ENCODE results near the gene EPHB2.

The EPHB2 gene

DNA sequence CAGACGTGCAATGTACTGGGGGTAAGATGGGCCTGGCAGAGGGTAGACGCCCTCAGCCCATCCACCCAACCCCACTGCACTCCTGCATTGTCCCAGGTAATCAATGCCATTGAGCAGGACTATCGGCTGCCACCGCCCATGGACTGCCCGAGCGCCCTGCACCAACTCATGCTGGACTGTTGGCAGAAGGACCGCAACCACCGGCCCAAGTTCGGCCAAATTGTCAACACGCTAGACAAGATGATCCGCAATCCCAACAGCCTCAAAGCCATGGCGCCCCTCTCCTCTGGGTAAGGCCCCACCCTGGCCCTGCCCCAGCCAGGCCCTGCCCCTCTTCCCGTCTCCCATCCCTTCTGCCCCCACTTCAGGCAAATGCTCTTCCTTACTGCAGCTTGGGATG, 199.6 kb downstream of the EPHB2 start:
- no peaks in the 10 kb centered on the region for H3K9me3 Mint-ChIP-seq
- H3K27ac Mint-ChIP-seq, result no peak overlapping the region
- H3K36me3 Mint-ChIP-seq (ENCODE audit: low read depth), result no peaks in the 10 kb centered on the region
- no peak overlapping the region for H3K4me3 Mint-ChIP-seq
- DNase-seq (no peak), ATAC-seq (no peak)
- no peaks in the 10 kb centered on the region for H3K27me3 Mint-ChIP-seq
- H3K4me1 Mint-ChIP-seq, result no peaks in the 10 kb centered on the region

DNA sequence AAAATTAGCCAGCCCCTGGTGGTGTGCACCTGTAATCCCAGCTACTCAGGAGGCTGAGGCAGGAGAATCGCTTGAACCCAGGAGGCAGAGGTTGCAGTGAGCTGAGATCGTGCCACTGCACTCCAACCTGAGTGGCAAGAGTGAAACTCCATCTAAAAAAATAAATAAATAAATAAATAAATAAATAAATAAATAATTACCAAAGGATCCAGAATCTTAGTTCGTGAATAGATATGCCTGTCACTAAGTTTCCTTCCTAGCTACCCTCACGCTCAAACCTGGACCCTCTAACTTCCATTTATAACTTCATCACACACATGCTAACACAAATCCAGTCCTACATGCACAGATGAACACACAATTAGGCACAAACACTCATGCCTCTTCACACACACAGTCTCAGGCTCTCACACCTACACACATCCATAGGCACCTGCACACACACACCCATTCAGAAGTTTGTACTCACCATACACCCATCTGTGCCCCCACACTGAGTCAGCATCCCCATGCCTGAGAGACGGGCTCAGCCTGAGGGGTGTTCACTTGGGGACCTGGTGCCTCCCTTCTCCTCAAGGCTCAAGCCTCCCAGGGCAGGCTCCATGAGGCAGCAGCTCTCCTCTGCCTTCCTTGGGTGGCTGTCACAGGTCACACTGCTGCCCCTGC, 200.5 kb downstream of the EPHB2 start:
- H3K4me1 Mint-ChIP-seq, result no peaks in the 10 kb centered on the region
- no peak overlapping the region for H3K27ac Mint-ChIP-seq
- no peak for ATAC-seq
- H3K9me3 Mint-ChIP-seq, result no peaks in the 10 kb centered on the region
- H3K4me3 Mint-ChIP-seq, result no peak overlapping the region
- H3K27me3 Mint-ChIP-seq, result peaks cover 4% of the 10 kb centered on the region
- no peak for DNase-seq
- no peaks in the 10 kb centered on the region for H3K36me3 Mint-ChIP-seq (ENCODE audit: low read depth)

DNA sequence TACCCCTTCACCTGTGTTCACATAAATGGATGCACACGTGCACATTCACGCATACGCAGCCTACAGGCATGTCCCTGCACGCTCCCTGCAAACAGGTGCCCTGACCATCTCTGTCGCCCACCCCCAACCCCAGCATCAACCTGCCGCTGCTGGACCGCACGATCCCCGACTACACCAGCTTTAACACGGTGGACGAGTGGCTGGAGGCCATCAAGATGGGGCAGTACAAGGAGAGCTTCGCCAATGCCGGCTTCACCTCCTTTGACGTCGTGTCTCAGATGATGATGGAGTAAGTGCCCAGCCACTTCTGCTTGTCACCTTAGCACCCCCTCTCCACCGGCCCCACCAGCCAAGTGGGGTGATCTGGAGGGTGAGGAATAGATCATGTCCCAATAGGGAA, 201.7 kb downstream of the EPHB2 start:
- DNase-seq, result no peak
- H3K27ac Mint-ChIP-seq, result no peak overlapping the region
- no peaks in the 10 kb centered on the region for H3K9me3 Mint-ChIP-seq
- H3K36me3 Mint-ChIP-seq (ENCODE audit: low read depth), result no peaks in the 10 kb centered on the region
- no peak overlapping the region for H3K4me3 Mint-ChIP-seq
- no peaks in the 10 kb centered on the region for H3K4me1 Mint-ChIP-seq
- peaks cover 4% of the 10 kb centered on the region for H3K27me3 Mint-ChIP-seq
- ATAC-seq, result no peak

DNA sequence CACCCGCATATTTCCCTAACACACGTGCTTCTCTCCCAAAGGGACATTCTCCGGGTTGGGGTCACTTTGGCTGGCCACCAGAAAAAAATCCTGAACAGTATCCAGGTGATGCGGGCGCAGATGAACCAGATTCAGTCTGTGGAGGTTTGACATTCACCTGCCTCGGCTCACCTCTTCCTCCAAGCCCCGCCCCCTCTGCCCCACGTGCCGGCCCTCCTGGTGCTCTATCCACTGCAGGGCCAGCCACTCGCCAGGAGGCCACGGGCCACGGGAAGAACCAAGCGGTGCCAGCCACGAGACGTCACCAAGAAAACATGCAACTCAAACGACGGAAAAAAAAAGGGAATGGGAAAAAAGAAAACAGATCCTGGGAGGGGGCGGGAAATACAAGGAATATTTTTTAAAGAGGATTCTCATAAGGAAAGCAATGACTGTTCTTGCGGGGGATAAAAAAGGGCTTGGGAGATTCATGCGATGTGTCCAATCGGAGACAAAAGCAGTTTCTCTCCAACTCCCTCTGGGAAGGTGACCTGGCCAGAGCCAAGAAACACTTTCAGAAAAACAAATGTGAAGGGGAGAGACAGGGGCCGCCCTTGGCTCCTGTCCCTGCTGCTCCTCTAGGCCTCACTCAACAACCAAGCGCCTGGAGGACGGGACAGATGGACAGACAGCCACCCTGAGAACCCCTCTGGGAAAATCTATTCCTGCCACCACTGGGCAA, 202.9 kb downstream of the EPHB2 start:
- Mint-ChIP-seq H3K27me3 (peaks cover 4% of the 10 kb centered on the region), H3K4me1 (no peaks in the 10 kb centered on the region), H3K27ac (no peak overlapping the region), H3K9me3 (no peaks in the 10 kb centered on the region), H3K36me3 (ENCODE audit: low read depth) (no peaks in the 10 kb centered on the region), H3K4me3 (no peak overlapping the region)
- ATAC-seq, result no peak
- DNase-seq, result no peak

DNA sequence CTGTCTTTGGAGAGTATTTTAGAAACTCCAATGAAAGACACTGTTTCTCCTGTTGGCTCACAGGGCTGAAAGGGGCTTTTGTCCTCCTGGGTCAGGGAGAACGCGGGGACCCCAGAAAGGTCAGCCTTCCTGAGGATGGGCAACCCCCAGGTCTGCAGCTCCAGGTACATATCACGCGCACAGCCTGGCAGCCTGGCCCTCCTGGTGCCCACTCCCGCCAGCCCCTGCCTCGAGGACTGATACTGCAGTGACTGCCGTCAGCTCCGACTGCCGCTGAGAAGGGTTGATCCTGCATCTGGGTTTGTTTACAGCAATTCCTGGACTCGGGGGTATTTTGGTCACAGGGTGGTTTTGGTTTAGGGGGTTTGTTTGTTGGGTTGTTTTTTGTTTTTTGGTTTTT, 203.5 kb downstream of the EPHB2 start:
- H3K27me3 Mint-ChIP-seq, result peaks cover 4% of the 10 kb centered on the region
- no peaks in the 10 kb centered on the region for H3K36me3 Mint-ChIP-seq (ENCODE audit: low read depth)
- no peaks in the 10 kb centered on the region for H3K9me3 Mint-ChIP-seq
- ATAC-seq, result no peak
- H3K4me3 Mint-ChIP-seq, result no peak overlapping the region
- H3K27ac Mint-ChIP-seq, result no peak overlapping the region
- H3K4me1 Mint-ChIP-seq, result no peaks in the 10 kb centered on the region
- no peak for DNase-seq

DNA sequence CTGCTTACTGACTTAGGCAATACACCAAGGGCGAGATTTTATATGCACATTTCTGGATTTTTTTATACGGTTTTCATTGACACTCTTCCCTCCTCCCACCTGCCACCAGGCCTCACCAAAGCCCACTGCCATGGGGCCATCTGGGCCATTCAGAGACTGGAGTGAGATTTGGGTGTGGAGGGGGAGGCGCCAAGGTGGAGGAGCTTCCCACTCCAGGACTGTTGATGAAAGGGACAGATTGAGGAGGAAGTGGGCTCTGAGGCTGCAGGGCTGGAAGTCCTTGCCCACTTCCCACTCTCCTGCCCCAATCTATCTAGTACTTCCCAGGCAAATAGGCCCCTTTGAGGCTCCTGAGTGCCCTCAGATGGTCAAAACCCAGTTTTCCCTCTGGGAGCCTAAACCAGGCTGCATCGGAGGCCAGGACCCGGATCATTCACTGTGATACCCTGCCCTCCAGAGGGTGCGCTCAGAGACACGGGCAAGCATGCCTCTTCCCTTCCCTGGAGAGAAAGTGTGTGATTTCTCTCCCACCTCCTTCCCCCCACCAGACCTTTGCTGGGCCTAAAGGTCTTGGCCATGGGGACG, 204.1 kb downstream of the EPHB2 start:
- Mint-ChIP-seq H3K27me3 (peaks cover 4% of the 10 kb centered on the region), H3K4me3 (no peak overlapping the region), H3K4me1 (no peaks in the 10 kb centered on the region), H3K27ac (no peak overlapping the region), H3K9me3 (no peaks in the 10 kb centered on the region), H3K36me3 (ENCODE audit: low read depth) (no peaks in the 10 kb centered on the region)
- ATAC-seq (no peak), DNase-seq (no peak)

DNA sequence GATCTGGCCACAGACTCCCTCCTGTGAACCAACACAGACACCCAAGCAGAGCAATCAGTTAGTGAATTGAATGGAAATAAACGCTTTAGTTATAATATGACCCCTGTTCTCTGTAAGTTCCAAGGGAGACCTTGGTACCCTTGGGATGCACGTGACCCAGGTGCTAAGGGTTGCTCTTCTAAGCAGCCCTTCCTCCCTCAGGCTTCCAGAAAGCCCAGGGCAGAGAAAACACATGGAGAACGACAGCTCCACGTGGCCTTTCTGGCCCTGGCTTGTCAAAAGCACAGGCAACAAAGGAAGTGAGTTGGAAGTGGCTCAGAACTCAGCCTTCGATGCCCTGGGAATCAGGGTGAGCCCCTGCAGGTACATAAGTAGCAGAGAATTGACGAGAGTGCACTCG, 204.6 kb downstream of the EPHB2 start:
- Mint-ChIP-seq H3K27ac (no peak overlapping the region), H3K4me3 (no peak overlapping the region), H3K36me3 (ENCODE audit: low read depth) (no peaks in the 10 kb centered on the region), H3K27me3 (peaks cover 4% of the 10 kb centered on the region), H3K9me3 (no peaks in the 10 kb centered on the region), H3K4me1 (no peaks in the 10 kb centered on the region)
- DNase-seq (no peak), ATAC-seq (no peak)

DNA sequence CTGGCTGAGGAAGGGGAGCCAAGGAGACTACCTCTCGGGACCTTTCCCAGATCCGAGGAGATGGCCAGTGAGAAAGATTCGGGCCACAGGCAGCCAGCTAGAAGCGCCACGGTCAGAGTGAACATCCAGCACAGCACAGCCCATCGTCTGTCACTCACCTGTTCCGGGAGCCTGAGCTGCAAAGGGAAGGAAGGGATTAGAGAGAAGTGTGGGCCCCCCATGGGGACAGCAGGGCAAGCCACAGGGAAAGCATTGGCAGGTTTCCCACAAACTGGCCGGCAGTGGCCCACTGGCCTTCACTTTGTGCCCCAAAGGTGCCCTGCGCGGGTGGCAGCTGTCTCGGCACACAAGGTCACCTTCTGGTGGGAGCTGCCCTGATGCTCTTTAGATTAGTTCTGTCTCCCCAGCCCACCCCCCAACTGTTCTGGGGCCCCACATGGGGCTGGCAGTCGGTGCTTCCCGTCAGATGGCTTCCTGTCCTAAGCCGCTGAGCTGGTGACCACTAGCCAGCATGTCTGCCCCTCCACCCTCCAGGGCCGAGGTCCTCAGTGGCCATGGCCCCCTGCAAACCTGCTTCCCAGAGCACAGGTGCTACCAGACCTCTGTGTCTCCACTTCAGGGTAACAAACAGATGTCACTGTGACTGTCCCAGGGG, 205.3 kb downstream of the EPHB2 start:
- peaks cover 4% of the 10 kb centered on the region for H3K27me3 Mint-ChIP-seq
- no peaks in the 10 kb centered on the region for H3K9me3 Mint-ChIP-seq
- H3K27ac Mint-ChIP-seq, result no peak overlapping the region
- H3K36me3 Mint-ChIP-seq (ENCODE audit: low read depth), result no peaks in the 10 kb centered on the region
- ATAC-seq (no peak), DNase-seq (no peak)
- H3K4me1 Mint-ChIP-seq, result no peaks in the 10 kb centered on the region
- no peak overlapping the region for H3K4me3 Mint-ChIP-seq

DNA sequence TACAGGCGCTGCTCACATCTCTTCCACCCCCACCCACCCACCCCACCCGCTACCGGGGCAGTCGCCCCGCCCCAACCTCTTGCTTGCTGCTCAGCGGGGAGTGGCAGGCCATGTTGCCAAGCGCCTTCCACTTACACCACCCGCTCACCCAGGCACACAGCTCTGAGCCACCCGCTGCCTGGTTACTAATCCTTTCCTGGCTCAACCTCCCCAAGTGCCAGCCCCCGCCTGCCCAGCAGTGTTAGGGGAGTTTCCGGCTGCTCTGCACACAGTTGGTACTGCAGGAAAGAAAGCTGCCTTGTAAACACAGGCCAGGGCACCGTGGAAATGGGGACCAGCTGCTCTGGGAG, 205.8 kb downstream of the EPHB2 start:
- no peak for ATAC-seq

DNA sequence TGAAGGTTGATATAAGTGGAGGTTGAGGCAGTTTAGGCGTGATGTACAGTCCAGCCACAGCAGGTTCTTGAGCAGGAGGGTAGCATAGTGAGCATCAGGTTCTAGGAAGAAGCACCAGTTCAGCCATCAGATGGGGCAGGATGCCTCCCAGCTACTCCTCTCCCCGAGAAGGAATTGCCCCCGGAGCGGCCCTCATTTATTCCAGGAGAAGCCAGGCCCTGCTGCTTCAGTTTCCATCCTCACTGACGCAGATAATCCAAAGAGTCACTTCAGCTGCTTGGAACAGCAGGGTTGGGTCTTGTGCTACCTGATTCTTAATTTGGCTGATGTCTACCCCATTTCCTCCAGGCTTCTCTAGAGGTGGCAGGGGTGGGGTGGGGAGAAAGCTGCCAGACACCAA, 207.3 kb downstream of the EPHB2 start:
- DNase-seq, result no peak
- no peaks in the 10 kb centered on the region for H3K9me3 Mint-ChIP-seq
- no peaks in the 10 kb centered on the region for H3K36me3 Mint-ChIP-seq (ENCODE audit: low read depth)
- H3K27ac Mint-ChIP-seq, result no peak overlapping the region
- no peak overlapping the region for H3K4me3 Mint-ChIP-seq
- no peak for ATAC-seq
- peaks cover 4% of the 10 kb centered on the region for H3K27me3 Mint-ChIP-seq
- no peaks in the 10 kb centered on the region for H3K4me1 Mint-ChIP-seq

More for the DNA sequence above, 205.8 kb downstream of the EPHB2 start:
- Mint-ChIP-seq H3K4me3 (no peak overlapping the region), H3K9me3 (no peaks in the 10 kb centered on the region), H3K4me1 (no peaks in the 10 kb centered on the region), H3K36me3 (ENCODE audit: low read depth) (no peaks in the 10 kb centered on the region), H3K27ac (no peak overlapping the region), H3K27me3 (peaks cover 4% of the 10 kb centered on the region)
- DNase-seq, result no peak

DNA sequence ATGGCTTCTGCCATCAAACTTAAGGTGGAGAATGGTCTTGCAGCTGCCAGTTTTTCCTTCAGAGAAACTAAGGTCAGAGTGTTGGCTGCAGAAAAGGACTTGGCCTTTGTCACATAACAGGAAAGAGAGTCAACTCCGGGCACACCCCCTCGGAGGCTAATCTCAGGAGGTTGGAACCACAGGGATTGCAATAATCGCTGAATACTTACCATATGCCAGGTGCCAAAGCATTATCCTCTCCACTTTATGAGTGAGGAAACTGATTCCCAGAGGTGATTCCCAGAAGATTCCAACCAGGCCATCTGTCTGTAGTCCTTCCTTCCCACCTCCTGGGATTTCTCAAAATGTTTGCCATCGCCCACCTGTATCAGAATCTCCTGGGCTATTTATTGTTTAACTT, 208.0 kb downstream of the EPHB2 start:
- Mint-ChIP-seq H3K4me3 (no peak overlapping the region), H3K27ac (no peak overlapping the region), H3K9me3 (no peaks in the 10 kb centered on the region), H3K27me3 (peaks cover 4% of the 10 kb centered on the region), H3K36me3 (ENCODE audit: low read depth) (no peaks in the 10 kb centered on the region), H3K4me1 (no peaks in the 10 kb centered on the region)
- no peak for ATAC-seq
- no peak for DNase-seq

DNA sequence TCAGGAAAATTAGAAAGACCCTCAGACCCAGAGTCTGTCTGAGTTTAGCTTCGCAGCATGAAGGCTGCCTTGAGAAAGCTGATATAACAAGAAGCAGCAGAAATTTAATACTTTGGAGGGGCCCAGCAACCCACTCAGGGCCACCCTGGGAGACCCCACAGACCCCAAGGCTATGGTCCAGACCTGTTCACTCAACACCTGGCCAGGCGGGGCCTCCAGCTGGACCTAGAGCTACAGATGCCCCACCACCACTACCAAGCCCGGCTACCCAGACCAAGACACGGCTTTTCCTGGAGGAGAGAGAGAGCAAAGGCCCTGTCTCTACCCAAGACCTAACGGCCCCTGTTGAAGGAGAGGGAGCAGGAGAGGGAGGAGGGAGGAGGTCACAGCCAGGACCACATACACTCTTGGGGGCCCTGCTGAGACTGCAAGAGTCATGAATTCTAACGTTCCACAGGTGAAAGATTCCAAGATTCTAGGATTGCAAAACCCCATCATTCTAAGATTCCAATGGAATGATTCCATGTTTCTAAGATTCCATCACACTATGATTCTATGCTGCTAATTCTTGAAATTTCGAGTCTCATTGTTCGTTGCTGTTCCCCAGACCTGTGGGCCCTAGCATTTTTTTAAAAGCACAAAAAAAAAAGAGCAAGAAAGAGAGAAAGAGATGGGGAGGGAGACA, 208.8 kb downstream of the EPHB2 start:
- Mint-ChIP-seq H3K9me3 (no peaks in the 10 kb centered on the region), H3K27ac (no peak overlapping the region), H3K27me3 (peaks cover 7% of the 10 kb centered on the region), H3K36me3 (ENCODE audit: low read depth) (no peaks in the 10 kb centered on the region), H3K4me3 (no peak overlapping the region), H3K4me1 (no peaks in the 10 kb centered on the region)
- DNase-seq (no peak), ATAC-seq (no peak)

DNA sequence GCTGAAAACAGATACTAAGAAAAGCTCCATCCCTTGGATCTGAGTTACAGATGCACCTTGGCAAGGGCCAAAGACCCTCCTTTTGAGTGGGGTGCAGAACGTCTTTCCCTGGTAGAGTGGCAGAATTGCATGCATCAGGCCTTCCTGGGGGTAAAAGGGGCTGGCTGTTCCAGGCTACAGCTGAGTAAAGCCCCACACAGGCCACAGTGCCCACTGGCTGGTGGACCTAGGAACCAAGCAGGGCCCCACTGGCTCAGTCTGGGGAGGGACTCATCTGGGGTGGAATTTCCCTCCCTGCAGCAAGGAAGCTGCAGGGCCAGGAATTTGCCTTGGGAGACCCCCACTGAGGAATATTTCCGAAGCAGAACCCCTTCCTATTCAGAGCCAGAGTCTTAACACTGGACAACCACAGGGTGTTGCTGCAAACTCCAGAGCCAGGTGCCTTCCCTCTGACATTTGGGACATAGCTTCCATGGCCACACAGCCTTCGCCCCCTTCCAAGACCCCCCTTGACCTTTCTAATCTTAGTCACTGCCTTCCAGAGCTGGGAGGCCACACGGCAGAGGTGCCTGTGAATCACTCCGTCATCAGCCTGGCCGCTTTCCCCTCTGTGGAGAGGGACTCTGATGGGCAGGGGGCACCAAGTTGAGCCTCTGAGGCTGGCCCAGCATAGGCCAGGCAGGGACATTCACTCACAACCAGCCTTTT, 209.5 kb downstream of the EPHB2 start:
- Mint-ChIP-seq H3K27ac (no peak overlapping the region), H3K4me3 (no peak overlapping the region), H3K27me3 (peaks cover 7% of the 10 kb centered on the region), H3K4me1 (no peaks in the 10 kb centered on the region), H3K9me3 (no peaks in the 10 kb centered on the region), H3K36me3 (ENCODE audit: low read depth) (no peaks in the 10 kb centered on the region)
- DNase-seq, result no peak
- ATAC-seq, result no peak

DNA sequence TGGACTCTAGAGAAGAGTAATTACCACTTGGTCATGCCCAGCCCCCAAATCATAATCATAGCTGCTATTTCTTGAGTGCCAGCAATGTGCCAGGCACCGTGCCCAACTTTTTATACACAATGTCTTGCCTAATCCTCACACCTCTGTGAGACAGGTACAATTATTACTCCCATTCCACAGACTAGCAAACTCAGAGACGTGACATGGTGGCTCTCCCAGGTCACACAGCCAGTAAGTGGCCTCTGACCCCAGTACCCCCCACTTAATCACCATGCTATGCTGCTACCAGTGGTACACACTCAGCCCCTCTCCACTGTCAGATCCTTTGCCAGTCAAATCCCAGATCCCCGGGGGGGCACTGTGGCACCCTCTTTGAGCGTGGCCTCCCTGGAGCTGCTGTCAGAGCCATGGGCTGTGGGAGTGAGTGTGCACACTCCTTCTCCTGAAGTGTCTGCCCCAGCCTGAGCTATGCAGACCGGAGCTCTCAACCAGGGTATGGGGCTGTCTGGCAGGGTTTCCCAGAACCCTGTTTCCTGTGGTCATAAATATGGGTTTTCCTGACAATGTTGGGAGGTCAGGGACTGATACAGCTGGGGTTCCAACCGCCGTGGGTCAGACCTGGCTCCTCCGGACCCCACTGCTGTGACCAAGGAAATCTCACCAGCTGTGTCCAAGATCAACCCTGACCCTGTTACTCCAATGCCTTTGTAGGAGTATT, 210.3 kb downstream of the EPHB2 start:
- H3K27ac Mint-ChIP-seq, result no peak overlapping the region
- DNase-seq (no peak), ATAC-seq (no peak)
- H3K9me3 Mint-ChIP-seq, result no peaks in the 10 kb centered on the region
- no peak overlapping the region for H3K4me3 Mint-ChIP-seq
- peaks cover 3% of the 10 kb centered on the region for H3K27me3 Mint-ChIP-seq
- H3K36me3 Mint-ChIP-seq (ENCODE audit: low read depth), result no peaks in the 10 kb centered on the region
- no peaks in the 10 kb centered on the region for H3K4me1 Mint-ChIP-seq

Data from activated naive CD8-positive, alpha-beta T cell treated with anti-CD3 and anti-CD28 coated beads, Interleukin-2, amount 50 U/mL, for 24 hours (primary cell).